Stimulated activated memory B cell treated with anti-CD40 and anti-IgM and Interleukin-4, amounts not matched to agents 10 μg/mL and 1 μg/mL and 100 μg/mL, for 72 hours (primary cell): Measurements from ENCODE around the gene BNIP5.

Experiments
- ATAC-seq: fragments of 150-1000 bp; cut with Tn5 transposase; 2 replicates; pipeline ENCODE4 v1.10.0; 2021
- H3K27ac Mint-ChIP-seq: one replicate; pipeline ENCODE4 v1.8.0; 2022; ENCODE audit warnings: mild to moderate bottlenecking, mixed read lengths
- H3K27me3 Mint-ChIP-seq: one replicate; pipeline ENCODE4 v1.8.0; 2022; ENCODE audit warnings: mixed read lengths
- H3K36me3 Mint-ChIP-seq: one replicate; pipeline ENCODE4 v1.8.0; 2022; ENCODE audit warnings: mixed read lengths
- H3K4me1 Mint-ChIP-seq: one replicate; pipeline ENCODE4 v1.8.0; 2022; ENCODE audit warnings: mixed read lengths
- H3K4me3 Mint-ChIP-seq: one replicate; pipeline ENCODE4 v1.8.0; 2022; ENCODE audit warnings: mild to moderate bottlenecking, moderate library complexity, mixed read lengths
- H3K9me3 Mint-ChIP-seq: one replicate; pipeline ENCODE4 v1.8.0; 2022; ENCODE audit warnings: mixed read lengths

The BNIP5 gene, protein sequence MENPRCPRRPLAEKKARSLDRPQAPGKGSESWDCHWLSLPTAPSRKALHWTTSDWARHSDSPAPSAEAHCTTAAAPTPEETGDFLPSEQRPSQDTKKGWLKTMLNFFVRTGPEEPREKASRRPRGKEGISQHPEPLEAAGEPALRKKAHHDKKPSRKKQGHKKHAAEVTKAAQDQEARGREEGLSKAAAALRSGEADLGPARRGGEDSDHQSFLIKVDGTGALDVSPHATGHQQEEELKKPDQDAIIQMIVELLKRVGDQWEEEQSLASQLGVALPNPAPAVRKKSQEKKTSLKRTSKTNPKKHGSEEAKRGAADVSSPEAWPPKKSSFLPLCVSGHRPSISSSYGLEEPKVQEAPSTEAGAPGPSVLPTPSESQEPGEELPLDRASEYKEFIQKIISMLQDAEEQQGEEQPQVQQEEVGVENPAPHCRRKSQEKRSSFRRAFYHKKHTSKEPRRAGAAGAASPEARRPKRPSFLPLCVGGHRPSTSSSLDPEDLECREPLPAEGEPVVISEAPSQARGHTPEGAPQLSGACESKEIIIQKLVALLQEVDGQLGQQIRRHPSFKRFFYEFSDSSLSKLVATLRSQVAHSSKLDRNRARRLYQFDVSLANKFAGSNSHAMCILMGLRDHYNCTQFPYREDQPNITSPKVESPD

DNA sequence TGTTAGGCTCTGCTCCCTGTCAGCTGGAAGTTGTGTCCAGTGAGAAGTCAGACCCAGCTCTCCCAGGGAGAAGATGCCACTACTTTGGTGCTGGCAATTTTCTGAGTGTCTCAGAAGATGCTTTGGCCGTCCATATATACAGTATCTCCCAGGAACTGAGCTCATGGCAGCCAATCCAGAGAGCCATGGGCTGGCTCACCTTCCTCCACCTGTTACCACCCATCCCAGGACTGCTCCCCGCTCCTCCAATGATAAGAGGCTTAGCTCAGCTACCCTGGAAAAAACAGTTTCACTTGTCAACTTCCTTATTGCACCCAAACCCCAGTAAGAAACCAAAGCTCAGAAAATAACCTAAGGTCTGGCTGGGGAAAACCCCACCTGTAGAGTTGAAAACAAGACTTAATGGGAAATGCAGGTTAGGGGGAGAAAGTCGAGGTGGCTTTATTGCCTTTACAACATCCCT lies at the start of gene BNIP5:
BNIP5 (minus strand) TSS at position 110 of the 463 bp plus-strand sequence. CDS start 6,198 bp downstream, outside the sequence.
- Mint-ChIP-seq H3K9me3 (no peaks in the 10 kb centered on the region), H3K4me3 (peak within 1 kb of the TSS; percentile 13), H3K27ac (peak within 1 kb of the TSS; percentile 66), H3K36me3 (no peaks in the 10 kb centered on the region), H3K4me1 (peaks cover 48% of the 10 kb centered on the region), H3K27me3 (peaks cover 37% of the 10 kb centered on the region)
- peak; percentile 62 for ATAC-seq

DNA sequence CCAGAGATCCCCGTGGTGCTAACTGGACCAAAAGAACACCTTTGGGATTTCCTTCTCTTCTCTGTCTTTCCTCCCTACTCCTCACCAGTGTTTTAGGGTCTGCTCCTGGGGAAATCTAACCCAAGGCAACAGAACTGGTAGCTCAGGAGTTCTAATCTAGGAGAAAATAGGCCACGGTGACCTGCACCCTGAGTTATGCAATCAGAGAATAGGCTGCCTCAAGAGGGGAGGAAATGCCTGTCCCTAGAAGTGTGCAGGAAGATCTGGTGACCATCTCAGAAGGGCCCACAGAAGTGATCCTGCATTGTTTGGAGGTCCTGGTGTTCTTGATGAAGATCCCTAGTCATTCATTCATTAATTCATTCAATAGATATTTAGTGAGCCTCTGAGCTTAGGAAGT lies 47.4 kb upstream of the BNIP5 start:
- Mint-ChIP-seq H3K9me3 (no peaks in the 10 kb centered on the region), H3K27me3 (peaks cover 29% of the 10 kb centered on the region), H3K4me3 (no peak overlapping the region), H3K27ac (no peak overlapping the region), H3K36me3 (no peaks in the 10 kb centered on the region), H3K4me1 (peaks cover 41% of the 10 kb centered on the region)
- ATAC-seq, result no peak

DNA sequence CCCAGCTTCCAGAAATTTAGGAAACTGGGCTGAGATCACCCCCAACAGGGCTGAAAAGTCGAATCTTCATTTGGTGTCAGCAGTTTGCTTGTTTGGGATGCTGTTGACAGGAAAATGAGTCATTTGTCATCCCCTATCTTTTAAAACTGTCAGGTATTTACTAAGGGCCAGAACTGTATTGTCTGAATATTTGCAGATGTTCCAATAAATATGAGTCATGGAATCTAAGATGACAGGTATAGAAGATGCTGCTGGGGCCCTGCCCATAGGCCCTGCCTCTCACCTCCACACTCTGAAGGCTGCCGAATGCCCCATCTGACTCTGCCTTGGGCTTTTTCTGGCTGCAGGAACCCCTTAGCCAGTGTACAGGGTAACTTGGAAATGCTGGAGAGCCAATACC lies 46.9 kb upstream of the BNIP5 start:
- peak overlapping the region; percentile 52 for H3K27ac Mint-ChIP-seq
- H3K36me3 Mint-ChIP-seq, result no peaks in the 10 kb centered on the region
- H3K9me3 Mint-ChIP-seq, result no peaks in the 10 kb centered on the region
- H3K27me3 Mint-ChIP-seq, result peaks cover 28% of the 10 kb centered on the region
- H3K4me1 Mint-ChIP-seq, result peaks cover 46% of the 10 kb centered on the region
- H3K4me3 Mint-ChIP-seq, result no peak overlapping the region
- peak; percentile 21 for ATAC-seq

DNA sequence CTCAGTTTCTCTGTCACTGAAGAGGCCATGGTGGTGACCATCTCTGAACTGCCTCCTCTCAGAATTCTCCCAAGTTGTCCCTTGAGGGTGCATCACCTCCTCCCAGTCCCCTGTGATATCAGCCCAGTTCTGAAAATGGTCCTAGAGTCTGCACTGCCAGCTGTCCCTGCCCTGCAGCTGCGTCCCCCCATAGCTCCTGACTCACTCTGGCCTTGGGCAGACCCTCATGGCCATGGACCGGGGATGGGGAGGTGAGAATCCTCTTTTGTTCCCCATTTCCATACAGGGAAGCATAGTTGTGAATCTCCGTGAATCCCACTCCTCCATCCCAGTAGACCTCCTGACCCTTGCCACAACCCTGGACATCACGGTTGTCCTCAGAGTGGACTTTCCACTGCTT lies 46.3 kb upstream of the BNIP5 start:
- Mint-ChIP-seq H3K9me3 (no peaks in the 10 kb centered on the region), H3K27ac (peak overlapping the region; percentile 52), H3K4me3 (peak overlapping the region; percentile 16), H3K4me1 (peaks cover 46% of the 10 kb centered on the region), H3K36me3 (no peaks in the 10 kb centered on the region), H3K27me3 (peaks cover 22% of the 10 kb centered on the region)
- ATAC-seq, result no peak

DNA sequence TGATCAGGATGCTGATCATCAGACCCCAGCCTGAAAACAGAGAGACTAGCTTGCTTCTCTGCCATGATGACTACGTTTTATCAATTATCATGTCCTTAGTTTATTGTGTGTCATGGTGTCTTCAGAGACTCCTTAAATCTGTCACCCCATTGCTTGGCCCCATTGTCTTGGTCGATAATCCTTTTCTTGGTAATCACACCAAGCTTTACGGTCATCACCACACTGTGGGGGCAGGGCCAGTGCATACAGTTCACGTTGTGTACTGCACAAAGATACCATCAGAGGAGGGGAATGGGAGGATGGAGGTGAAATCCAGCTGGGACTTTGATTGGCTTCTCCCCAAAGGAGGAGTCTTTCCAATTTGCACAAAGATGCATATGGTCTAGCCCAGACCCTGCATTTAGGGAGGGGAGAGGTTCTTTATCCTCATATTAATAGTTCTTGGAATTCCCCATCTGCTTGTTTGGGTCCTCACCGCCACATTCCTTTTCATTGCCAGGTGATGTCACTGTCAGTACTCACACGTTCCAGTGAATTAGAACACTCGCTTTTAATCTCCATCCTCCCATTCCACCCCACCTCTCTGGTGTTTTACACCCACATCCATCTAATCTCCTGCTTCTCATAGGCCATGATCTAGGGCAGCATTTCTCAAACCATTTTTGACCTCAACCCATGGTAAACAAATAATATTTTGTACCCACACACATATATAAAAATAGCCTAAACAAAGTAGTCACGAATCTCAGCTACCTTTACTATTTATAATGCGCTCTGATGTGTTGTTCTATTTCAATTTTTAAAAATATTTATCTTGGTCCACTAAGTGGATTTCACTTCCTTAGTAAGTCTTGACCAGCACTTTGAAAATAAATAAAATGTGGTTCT lies 45.1 kb upstream of the BNIP5 start:
- ATAC-seq, result peak; percentile 38
- Mint-ChIP-seq H3K27ac (peak overlapping the region; percentile 52), H3K27me3 (peaks cover 11% of the 10 kb centered on the region), H3K9me3 (no peaks in the 10 kb centered on the region), H3K4me1 (peaks cover 42% of the 10 kb centered on the region), H3K4me3 (no peak overlapping the region), H3K36me3 (no peaks in the 10 kb centered on the region)

DNA sequence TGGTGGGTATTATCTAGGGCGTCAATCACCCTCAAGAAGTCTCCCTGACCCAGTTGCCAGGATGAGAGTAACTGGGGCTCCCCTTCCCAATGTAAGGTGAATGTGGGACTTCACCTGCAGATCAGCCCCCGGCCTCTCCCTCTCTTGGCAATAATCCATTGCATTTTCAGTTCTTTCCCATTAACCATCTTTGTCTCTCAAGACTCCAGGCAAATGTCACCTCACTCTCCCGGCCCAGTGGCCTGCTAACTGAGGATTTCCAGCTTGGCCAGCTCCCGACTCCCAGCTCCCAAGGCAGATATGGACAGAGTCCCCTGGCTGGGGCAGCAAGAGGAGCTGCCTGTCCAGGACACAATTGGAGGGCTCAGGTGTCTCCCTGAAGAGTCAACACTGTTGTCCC lies 43.5 kb upstream of the BNIP5 start:
- Mint-ChIP-seq H3K36me3 (no peaks in the 10 kb centered on the region), H3K4me3 (no peak overlapping the region), H3K9me3 (no peaks in the 10 kb centered on the region), H3K27me3 (no peaks in the 10 kb centered on the region), H3K27ac (no peak overlapping the region), H3K4me1 (peaks cover 35% of the 10 kb centered on the region)
- no peak for ATAC-seq

DNA sequence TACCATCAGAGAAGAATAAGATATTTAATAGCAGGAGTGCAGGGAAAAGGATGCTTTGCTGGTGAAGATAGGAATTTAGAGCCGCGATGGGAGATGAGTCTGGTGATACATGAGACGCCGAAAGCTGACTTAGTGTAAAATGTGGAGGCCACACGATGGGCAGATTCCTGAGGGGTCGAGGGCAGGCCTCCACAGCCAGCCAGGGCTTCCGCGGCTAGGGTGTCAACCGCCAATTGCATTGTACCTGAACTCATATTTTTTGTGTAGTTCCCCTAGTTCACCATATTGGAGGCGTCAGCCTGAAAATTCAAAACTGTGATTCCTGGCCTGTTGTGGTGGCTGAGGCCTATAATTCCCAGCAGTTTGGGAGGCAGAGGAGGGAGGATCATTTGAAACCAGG lies 42.2 kb upstream of the BNIP5 start:
- Mint-ChIP-seq H3K9me3 (no peaks in the 10 kb centered on the region), H3K27me3 (no peaks in the 10 kb centered on the region), H3K27ac (peak overlapping the region; percentile 80), H3K4me1 (peaks cover 35% of the 10 kb centered on the region), H3K36me3 (no peaks in the 10 kb centered on the region), H3K4me3 (no peak overlapping the region)
- no peak for ATAC-seq

DNA sequence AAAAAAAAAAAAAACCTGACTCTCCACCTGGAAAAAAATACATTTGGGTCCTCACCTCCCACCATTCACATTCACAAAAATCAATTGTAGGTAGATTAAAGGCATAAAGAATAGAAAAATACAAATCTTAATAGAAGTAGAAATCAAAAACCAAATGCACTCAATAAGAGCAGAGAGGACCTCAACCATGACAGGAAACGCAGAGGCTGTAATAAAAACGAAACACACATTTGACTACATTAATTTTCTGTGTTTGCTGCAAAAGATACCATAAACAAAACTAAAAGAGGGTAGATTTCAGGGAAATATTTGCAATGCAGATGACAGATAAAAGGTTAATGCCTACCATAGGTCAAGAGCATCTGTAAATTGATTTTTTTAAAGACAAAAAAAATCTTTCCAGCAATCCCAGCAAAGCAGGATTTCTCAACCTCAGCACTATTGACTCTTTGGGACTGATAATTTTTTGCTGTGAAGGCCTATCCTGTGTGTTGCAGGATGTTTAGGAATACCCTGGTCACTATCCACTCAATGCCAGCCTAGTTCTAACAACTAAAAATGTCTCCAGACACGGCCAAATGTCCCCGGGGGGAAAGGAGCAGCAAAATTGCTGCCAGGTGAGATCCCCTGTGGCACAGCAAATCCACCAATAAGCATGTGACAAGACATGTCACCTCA lies 41.7 kb upstream of the BNIP5 start:
- Mint-ChIP-seq H3K4me3 (no peak overlapping the region), H3K9me3 (no peaks in the 10 kb centered on the region), H3K36me3 (no peaks in the 10 kb centered on the region), H3K4me1 (peaks cover 35% of the 10 kb centered on the region), H3K27me3 (no peaks in the 10 kb centered on the region), H3K27ac (peak overlapping the region; percentile 80)
- ATAC-seq, result no peak

DNA sequence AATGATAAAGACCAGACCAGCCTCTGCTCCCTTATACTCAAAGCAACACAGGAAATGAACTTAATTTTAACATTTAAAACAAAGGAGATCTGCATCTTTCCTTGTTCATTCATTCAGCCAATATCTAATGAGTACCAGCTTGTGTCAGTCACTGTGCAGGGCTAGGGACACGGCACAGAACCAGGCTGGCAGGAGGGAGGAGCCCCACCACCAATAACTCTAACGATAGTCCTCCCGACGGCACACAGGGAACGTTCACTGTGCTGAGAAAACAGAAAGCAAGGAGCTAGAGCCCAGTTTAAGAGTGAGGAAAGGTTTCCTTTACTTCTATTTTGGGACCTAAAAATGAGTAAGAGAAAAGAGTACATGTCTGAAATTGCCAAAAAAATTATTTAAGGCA lies 40.9 kb upstream of the BNIP5 start:
- H3K4me3 Mint-ChIP-seq, result no peak overlapping the region
- no peak for ATAC-seq
- H3K27ac Mint-ChIP-seq, result peak overlapping the region; percentile 80
- H3K36me3 Mint-ChIP-seq, result no peaks in the 10 kb centered on the region
- peaks cover 28% of the 10 kb centered on the region for H3K4me1 Mint-ChIP-seq
- H3K9me3 Mint-ChIP-seq, result no peaks in the 10 kb centered on the region
- peaks cover 5% of the 10 kb centered on the region for H3K27me3 Mint-ChIP-seq

DNA sequence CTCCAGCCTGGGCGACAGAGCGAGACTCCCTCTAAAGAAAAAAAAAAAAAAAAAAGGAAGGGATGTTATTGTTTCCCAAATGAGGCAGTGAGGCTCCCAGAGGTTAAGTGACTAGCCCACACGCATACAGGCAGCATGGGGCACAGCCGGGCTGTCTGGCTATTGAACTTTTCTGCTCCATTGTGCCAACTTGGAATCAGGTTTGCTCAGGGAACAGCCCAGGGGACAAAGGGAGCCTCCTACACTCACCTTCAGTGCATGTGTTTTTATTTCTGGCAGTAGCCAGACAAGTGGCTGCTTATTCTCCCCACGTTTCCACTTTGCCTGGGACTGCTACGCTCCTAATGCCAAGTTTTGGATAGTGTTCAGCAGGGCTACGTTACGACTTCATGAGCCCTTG lies 40.1 kb upstream of the BNIP5 start:
- no peaks in the 10 kb centered on the region for H3K36me3 Mint-ChIP-seq

DNA sequence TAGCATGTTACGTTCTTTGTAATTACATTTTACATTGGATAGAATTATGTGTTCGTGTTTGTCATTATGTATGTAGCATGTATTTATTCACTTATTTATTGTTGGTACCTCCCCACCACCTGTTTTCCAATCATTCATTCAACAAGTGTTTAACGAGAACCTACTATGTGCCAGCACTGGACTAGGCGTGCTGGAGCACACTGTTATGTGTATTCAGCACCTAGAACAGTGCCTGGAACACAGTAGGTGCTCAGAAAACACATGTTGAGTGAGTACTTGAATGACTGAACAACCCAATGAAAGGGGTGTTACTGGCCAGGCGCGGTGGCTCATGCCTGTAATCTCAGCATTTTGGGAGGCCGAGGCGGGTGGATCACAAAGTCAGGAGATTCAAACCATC lies 39.5 kb upstream of the BNIP5 start:
- Mint-ChIP-seq H3K9me3 (no peaks in the 10 kb centered on the region), H3K4me1 (peaks cover 20% of the 10 kb centered on the region), H3K4me3 (no peak overlapping the region), H3K27me3 (peaks cover 17% of the 10 kb centered on the region), H3K36me3 (no peaks in the 10 kb centered on the region), H3K27ac (no peak overlapping the region)
- ATAC-seq, result no peak

More for the DNA sequence above, 40.1 kb upstream of the BNIP5 start:
- Mint-ChIP-seq H3K27ac (no peak overlapping the region), H3K4me3 (no peak overlapping the region), H3K27me3 (peaks cover 13% of the 10 kb centered on the region), H3K9me3 (no peaks in the 10 kb centered on the region), H3K4me1 (peaks cover 24% of the 10 kb centered on the region)
- ATAC-seq, result no peak

DNA sequence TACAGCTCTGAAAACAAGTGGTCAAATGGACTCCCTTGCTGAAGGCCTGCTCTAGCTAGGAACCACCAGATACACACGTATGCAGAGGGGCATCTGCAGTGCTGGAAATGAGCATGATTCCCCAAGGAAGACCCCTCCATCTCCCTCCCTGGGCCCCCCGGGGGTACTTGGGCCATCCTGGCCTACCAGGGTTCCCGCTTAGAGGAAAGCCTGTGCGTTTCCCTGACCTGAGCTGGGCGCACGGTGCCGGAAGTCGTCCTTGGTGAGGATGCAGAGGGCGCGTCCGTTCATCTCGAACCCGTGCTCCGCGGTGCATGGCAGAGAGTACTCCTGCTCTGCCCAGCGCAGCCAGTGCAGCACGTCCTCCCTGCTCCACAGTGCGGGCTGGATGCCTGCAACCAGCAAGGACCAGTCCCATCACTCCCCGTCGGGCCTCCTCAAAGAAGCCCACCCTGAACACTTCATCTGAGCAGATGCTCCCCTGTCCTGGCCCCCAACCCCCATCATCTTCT lies 39.0 kb upstream of the BNIP5 start:
- Mint-ChIP-seq H3K9me3 (no peaks in the 10 kb centered on the region), H3K27ac (no peak overlapping the region), H3K36me3 (no peaks in the 10 kb centered on the region), H3K4me1 (peaks cover 20% of the 10 kb centered on the region), H3K27me3 (peaks cover 17% of the 10 kb centered on the region), H3K4me3 (no peak overlapping the region)
- no peak for ATAC-seq

DNA sequence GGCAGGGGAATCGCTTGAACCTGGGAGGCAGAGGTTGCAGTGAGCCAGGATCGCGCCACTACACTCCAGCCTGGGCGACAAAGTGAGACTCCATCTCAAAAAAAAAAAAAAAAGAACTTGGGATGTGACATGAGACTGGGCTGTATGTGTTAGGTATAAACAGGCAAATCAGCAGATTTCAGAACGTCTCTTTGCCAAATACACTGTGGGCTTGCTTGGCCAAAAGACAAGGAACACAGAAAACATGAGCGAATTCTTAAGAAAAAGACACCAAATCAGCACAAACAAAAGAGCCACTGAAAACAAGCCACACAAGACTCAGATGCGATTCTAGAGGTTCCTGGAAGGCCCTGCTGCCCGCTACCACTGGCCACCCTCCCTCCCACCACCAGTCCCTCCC lies 38.3 kb upstream of the BNIP5 start:
- H3K36me3 Mint-ChIP-seq, result no peaks in the 10 kb centered on the region
- H3K4me1 Mint-ChIP-seq, result peaks cover 20% of the 10 kb centered on the region
- H3K4me3 Mint-ChIP-seq, result no peak overlapping the region
- no peak for ATAC-seq
- no peak overlapping the region for H3K27ac Mint-ChIP-seq
- H3K9me3 Mint-ChIP-seq, result no peaks in the 10 kb centered on the region
- H3K27me3 Mint-ChIP-seq, result peaks cover 17% of the 10 kb centered on the region

DNA sequence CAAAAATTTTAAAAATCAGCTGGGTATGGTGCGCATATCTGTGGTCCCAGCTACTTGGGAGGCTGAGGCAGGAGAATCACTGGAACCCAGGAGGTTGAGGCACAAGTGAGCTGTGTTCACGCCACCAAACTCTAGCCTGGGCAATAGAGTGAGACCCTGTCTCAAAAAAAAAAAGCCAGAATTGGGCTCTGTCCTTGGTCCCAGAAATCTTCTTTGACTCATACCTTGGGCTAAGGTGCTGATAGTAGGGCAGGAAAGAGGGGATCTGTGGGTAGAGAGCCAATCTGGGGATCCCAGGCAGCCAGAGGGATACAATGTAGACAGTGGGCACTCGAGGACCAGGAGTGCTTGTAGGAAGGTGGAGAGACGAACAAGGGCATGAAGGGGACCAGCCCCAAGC lies 37.5 kb upstream of the BNIP5 start:
- ATAC-seq, result no peak
- Mint-ChIP-seq H3K9me3 (no peaks in the 10 kb centered on the region), H3K27me3 (peaks cover 17% of the 10 kb centered on the region), H3K27ac (no peak overlapping the region), H3K4me3 (no peak overlapping the region), H3K36me3 (no peaks in the 10 kb centered on the region), H3K4me1 (peaks cover 18% of the 10 kb centered on the region)
